Stomach (tissue), 4 donors: ENCODE measurements around the gene IL6.

Source experiments
- CTCF ChIP-seq, 7 experiments: fragments of 450-650 bp in 4 of 7; fragments of 200-600 bp in 3 of 7; sonication (generic) in 3 of 7; IDR thresholded peaks; one replicate each; pipeline ENCODE4 v1.5.1; 2016 to 2019; ENCODE audit warnings: antibody characterized with exemption in 7 of 7, control low read depth in 2 of 7, mild to moderate bottlenecking in 1 of 7
- POLR2AphosphoS5 ChIP-seq, 3 donors: sonication (generic); formaldehyde crosslinking; IDR thresholded peaks; one replicate each; pipeline ENCODE4 v1.6.1; 2016; ENCODE audit warnings: antibody characterized with exemption in 3 of 3

GRCh38 chr7:22681312-22681711, 45.7 kb upstream of the IL6 start:
- TF ChIP-seq CTCF (IDR thresholded peaks at IDR 0.05) (no peak), POLR2AphosphoS5 (IDR thresholded peaks at IDR 0.05) (no peak)
